GM12873 (cell line): ENCODE data around the gene UBE4B.

ENCODE experiments used
- CTCF ChIP-seq: IDR thresholded peaks from 2 replicates; pipeline ENCODE4 v1.5.1; 2012; ENCODE audit warnings: low read depth, mild to moderate bottlenecking, moderate library complexity, low read length, control low read depth; ENCODE audit not compliant: insufficient read depth; ENCODE audit errors: missing control alignments

Gene UBE4B

GRCh38 chr1:10025354-10025753 is 7.4 kb upstream of the UBE4B start:
- no peak for TF ChIP-seq CTCF

- no peak for TF ChIP-seq CTCF
Observed at GRCh38 chr1:10027027-10027426, 5.7 kb upstream of the UBE4B start.

- TF ChIP-seq CTCF, result no peak
Observed at GRCh38 chr1:10031461-10031860, 1.3 kb upstream of the UBE4B start.

- peak; percentile 18 for TF ChIP-seq CTCF
Observed at GRCh38 chr1:10033359-10033845, 644 bp downstream of the UBE4B start.

GRCh38 chr1:10042746-10043145 is 10.0 kb downstream of the UBE4B start:
- TF ChIP-seq CTCF, result no peak

GRCh38 chr1:10045480-10046355 is 13.0 kb downstream of the UBE4B start:
- TF ChIP-seq CTCF, result no peak

GRCh38 chr1:10046356-10047085 is 13.8 kb downstream of the UBE4B start:
- TF ChIP-seq CTCF, result no peak
